HEK293T (cell line): ENCODE results near the gene BAZ2A.
A peak's percentile ranks its signal among the peaks of the same experiment; 100 is the strongest.

Experiments used
- CTCF ChIA-PET: fragments of 350-600 bp; formaldehyde crosslinking; extraction: SDS; loops from one replicate; lab custom pipeline; 2021; ENCODE audit warnings: antibody characterized with exemption, inconsistent platforms; lab: Yijun Ruan, JAX
- POLR2A ChIA-PET: fragments of 350-600 bp; formaldehyde crosslinking; extraction: SDS; loops from one replicate; lab custom pipeline; 2020; ENCODE audit warnings: antibody characterized with exemption, inconsistent platforms; lab: Yijun Ruan, JAX
- DNase-seq: peaks from one replicate; pipeline ENCODE4 v3.0.0; 2012; ENCODE audit warnings: mixed read lengths; ENCODE audit errors: extremely low spot score
- ARNT ChIP-seq: fragments of 450-650 bp; IDR thresholded peaks from 2 replicates; pipeline ENCODE4 v1.6.1; 2017; ENCODE audit warnings: mild to moderate bottlenecking
- BHLHE40 ChIP-seq: fragments of 450-650 bp; IDR thresholded peaks from 2 replicates; pipeline ENCODE4 v1.6.1; 2016; ENCODE audit warnings: mild to moderate bottlenecking, moderate library complexity, borderline replicate concordance
- CTBP1 ChIP-seq: fragments of 450-650 bp; IDR thresholded peaks from 2 replicates; pipeline ENCODE4 v1.6.1; 2016; ENCODE audit warnings: borderline replicate concordance
- ELF4 ChIP-seq: fragments of 450-650 bp; IDR thresholded peaks from 2 replicates; pipeline ENCODE4 v1.6.1; 2017; ENCODE audit warnings: antibody characterized with exemption
- FOXA1 ChIP-seq: fragments of 450-650 bp; IDR thresholded peaks from 2 replicates; pipeline ENCODE4 v1.6.1; 2016; ENCODE audit warnings: mild to moderate bottlenecking
- FOXK2 ChIP-seq: fragments of 450-650 bp; IDR thresholded peaks from 2 replicates; pipeline ENCODE4 v1.6.1; 2016; ENCODE audit warnings: mild to moderate bottlenecking
- FOXM1 ChIP-seq: fragments of 450-650 bp; IDR thresholded peaks from 2 replicates; pipeline ENCODE4 v1.6.1; 2017; ENCODE audit warnings: mild to moderate bottlenecking, borderline replicate concordance
- HDGF ChIP-seq: fragments of 450-650 bp; IDR thresholded peaks from 2 replicates; pipeline ENCODE4 v1.6.1; 2017; ENCODE audit warnings: antibody characterized with exemption, borderline replicate concordance
- L3MBTL2 ChIP-seq: fragments of 450-650 bp; conservative IDR thresholded peaks from 2 replicates; pipeline ENCODE4 v1.6.1; 2016; ENCODE audit warnings: mild to moderate bottlenecking
- LEF1 ChIP-seq: fragments of 450-650 bp; IDR thresholded peaks from 2 replicates; pipeline ENCODE4 v1.6.1; 2017; ENCODE audit warnings: mild to moderate bottlenecking, borderline replicate concordance
- NFRKB ChIP-seq: fragments of 450-650 bp; IDR thresholded peaks from 2 replicates; pipeline ENCODE4 v1.6.1; 2016; ENCODE audit warnings: mild to moderate bottlenecking, moderate library complexity
- SP1 ChIP-seq: fragments of 450-650 bp; IDR thresholded peaks from 2 replicates; pipeline ENCODE4 v1.6.1; 2017
- SUZ12 ChIP-seq: fragments of 450-650 bp; IDR thresholded peaks from 2 replicates; pipeline ENCODE4 v1.6.1; 2016; ENCODE audit warnings: mild to moderate bottlenecking
- TARDBP ChIP-seq: fragments of 450-650 bp; IDR thresholded peaks from 2 replicates; pipeline ENCODE4 v1.6.1; 2016
- ZNF384 ChIP-seq: fragments of 450-650 bp; IDR thresholded peaks from 2 replicates; pipeline ENCODE4 v1.6.1; 2016
- TF ChIP-seq, protein P1 (sequence below): fragments of 450-650 bp; IDR thresholded peaks from 2 replicates; pipeline ENCODE4 v1.6.1; 2016

The BAZ2A gene

DNA sequence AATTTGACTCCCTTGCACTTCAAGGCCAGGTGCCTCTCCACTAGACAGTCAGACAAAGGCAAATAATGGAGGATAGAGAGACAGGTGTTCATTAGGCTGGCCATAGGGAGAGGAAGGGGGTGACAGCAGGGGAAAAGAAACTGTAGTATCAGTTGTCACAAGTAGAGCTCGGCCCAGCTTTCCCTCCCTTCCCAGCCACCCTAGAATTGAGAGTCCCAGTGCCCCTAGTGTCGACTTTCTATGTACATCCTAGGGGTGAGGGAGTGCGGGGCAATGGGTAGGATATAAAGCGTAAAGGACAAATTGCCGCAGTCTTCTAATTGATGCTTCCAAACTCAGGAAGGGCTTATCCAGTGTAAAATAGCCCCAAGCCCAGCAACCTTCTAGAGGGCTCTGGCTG lies 39.0 kb downstream of the BAZ2A start:
- TF ChIP-seq SUZ12 (no peak), SP1 (no peak), FOXA1 (no peak), ELF4 (no peak), BHLHE40 (no peak), HDGF (no peak), CTBP1 (no peak), TARDBP (no peak), LEF1 (no peak), FOXK2 (no peak), L3MBTL2 (no peak), ARNT (no peak), ZNF384 (no peak)
- TF ChIP-seq, protein P1, sequence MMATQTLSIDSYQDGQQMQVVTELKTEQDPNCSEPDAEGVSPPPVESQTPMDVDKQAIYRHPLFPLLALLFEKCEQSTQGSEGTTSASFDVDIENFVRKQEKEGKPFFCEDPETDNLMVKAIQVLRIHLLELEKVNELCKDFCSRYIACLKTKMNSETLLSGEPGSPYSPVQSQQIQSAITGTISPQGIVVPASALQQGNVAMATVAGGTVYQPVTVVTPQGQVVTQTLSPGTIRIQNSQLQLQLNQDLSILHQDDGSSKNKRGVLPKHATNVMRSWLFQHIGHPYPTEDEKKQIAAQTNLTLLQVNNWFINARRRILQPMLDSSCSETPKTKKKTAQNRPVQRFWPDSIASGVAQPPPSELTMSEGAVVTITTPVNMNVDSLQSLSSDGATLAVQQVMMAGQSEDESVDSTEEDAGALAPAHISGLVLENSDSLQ: no peak
- CTCF ChIA-PET: interaction anchor here (1.1 to 2.9 kb wide), 3 partner anchors 10 to 77 kb away, joined by 3 to 12 read pairs (median 6); no protein-coding TSS in a partner anchor
- DNase-seq: no peak
- POLR2A ChIA-PET: no interaction called here

DNA sequence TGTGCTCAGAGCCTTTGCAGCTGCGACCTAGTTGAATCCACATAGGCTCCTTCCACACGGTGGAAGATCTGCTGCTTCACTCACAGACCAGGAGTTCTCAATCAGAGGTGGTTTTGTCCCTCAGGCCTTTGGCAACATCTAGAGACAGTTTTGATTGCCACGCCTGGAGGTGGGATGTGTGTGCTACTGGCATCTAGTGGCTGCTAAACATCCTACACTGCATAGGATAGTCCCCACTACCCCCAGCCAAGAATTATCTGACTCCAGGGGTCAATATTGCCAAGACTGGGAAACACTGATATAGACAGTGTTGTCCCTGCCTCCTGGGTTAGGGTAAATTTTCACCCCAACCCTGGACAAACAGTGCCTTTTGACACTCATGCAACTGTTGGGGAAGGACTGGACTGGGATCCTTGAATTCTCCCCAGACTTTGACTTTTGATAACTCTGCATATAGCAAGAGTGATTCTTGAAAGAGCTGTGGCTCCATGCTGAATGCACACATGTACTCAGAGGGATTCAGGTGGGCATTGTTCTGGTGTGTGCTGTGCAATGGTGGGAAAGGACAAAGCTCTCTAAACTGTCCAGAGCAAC lies 39.8 kb downstream of the BAZ2A start:
- peak; percentile 51 for DNase-seq

DNA sequence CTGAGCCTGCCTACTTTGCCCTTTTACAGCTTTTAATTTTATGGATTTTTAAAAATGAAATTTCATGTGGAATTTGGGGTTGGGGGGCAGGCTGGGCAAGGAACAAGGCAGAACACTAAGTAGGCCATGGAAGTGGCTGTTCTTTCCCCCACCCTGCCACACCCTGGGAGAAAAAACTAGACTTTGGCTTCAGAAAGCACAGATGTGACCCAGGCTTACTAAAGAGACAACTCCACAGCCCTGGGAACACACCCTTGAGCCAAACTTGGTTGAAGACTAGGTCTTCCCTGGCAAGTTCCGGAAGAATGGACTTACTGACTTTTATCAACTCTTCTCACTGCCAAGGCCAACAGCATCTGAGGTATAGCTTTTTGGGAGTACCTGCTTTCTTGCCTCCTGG lies 40.3 kb downstream of the BAZ2A start:
- no peak for DNase-seq
- TF ChIP-seq, protein P1: no peak
- TF ChIP-seq TARDBP: no peak
- TF ChIP-seq ELF4: no peak
- no peak for TF ChIP-seq FOXM1
- TF ChIP-seq SUZ12: no peak
- no peak for TF ChIP-seq NFRKB
- POLR2A ChIA-PET: no interaction called here
- CTCF ChIA-PET: interaction anchor here (0.9 to 2.9 kb wide), 3 partner anchors 9 to 75 kb away, joined by 4 to 12 read pairs (median 6); no protein-coding TSS in a partner anchor

More for the DNA sequence above, 39.8 kb downstream of the BAZ2A start:
- CTCF ChIA-PET: interaction anchor here (2.0 to 2.9 kb wide), 2 partner anchors 10 to 76 kb away, joined by 6 to 12 read pairs; no protein-coding TSS in a partner anchor
- TF ChIP-seq, protein P1: peak; percentile 68
- TF ChIP-seq NFRKB: no peak
- POLR2A ChIA-PET: no interaction called here

DNA sequence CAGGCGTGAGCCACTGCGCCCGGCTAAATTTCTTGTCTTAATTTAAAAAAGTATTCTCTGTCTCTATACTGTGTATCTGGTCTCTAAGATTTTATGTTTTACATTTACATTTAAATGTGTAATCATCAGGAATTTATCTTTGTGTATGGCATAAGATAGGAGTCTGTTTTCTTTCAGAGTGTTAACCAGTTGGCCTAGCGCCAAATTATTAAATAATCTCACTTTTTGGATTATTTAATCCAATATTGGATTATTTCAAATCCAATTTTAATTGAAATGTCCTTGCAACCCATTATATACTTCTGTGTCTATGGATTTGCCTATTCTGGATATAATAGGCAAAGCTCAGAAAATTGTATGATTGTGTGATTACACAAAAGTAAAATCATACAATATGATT lies 45.0 kb downstream of the BAZ2A start:
- POLR2A ChIA-PET: no interaction called here

DNA sequence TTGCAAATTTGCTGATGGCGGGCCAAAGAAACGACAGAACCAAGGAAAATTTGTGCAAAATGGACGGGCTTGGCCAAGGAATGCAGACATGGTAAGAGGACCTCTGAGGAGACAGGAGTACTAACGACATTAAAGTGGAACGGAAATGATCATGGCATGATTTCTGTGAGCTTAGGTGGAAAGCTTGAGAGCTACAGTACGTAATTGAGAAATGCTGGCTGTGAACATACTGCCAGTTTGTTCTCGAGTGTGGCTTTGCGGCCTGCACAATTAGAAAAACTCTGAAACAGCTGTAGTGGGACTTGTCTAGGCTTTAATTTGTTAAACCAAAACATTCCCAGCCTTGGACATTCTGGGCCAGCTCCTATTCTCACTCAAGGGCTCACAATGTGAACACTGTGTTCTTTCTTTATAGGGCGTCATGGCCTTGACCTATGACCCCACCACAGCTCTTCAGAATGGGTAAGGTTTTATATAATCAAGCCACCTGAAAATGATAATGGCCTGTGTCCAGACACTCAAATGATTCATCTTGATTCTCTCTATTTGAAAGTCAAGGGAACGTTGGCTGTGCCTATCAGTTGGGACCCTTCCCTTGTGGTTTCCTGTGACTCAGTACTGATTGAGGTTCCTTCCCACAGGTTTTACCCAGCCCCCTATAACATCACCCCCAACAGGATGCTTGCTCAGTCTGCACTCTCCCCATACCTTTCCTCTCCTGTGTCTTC lies 48.5 kb downstream of the BAZ2A start:
- no peak for DNase-seq
- POLR2A ChIA-PET: no interaction called here
- no peak for TF ChIP-seq SUZ12
- TF ChIP-seq FOXK2: no peak
- no peak for TF ChIP-seq CTBP1
- no peak for TF ChIP-seq NFRKB
- TF ChIP-seq SP1: no peak
- TF ChIP-seq L3MBTL2: no peak
- no peak for TF ChIP-seq TARDBP
- no peak for TF ChIP-seq BHLHE40
- no peak for TF ChIP-seq LEF1
- TF ChIP-seq FOXA1: no peak
- TF ChIP-seq ARNT: no peak
- no peak for TF ChIP-seq ELF4
- TF ChIP-seq ZNF384: no peak
- TF ChIP-seq HDGF: no peak
- no peak for TF ChIP-seq FOXM1
- TF ChIP-seq, protein P1: no peak
- CTCF ChIA-PET: interaction anchor here (0.9 to 2.0 kb wide), 2 partner anchors 9 to 55 kb away, joined by 4 to 6 read pairs; no protein-coding TSS in a partner anchor

More for the DNA sequence above, 45.0 kb downstream of the BAZ2A start:
- CTCF ChIA-PET: no interaction called here
- TF ChIP-seq SUZ12: no peak
- TF ChIP-seq FOXM1: no peak
- TF ChIP-seq BHLHE40: no peak
- no peak for TF ChIP-seq ARNT
- TF ChIP-seq TARDBP: no peak
- no peak for TF ChIP-seq FOXK2
- TF ChIP-seq, protein P1: no peak
- TF ChIP-seq L3MBTL2: no peak
- TF ChIP-seq FOXA1: no peak
- TF ChIP-seq LEF1: no peak
- TF ChIP-seq CTBP1: no peak
- TF ChIP-seq ELF4: no peak
- no peak for TF ChIP-seq NFRKB
- TF ChIP-seq ZNF384: no peak
- DNase-seq: no peak
